GM12864 (cell line): ENCODE data around the gene VPS13A.
"Not testable (repeated sequence)": the region's sequence is repeated elsewhere in the genome, so short reads cannot be mapped to it uniquely, and the experiment has no call there.

Source experiments
- DNase-seq: peaks from one replicate; pipeline ENCODE4 v3.0.0-alpha.2; 2011; ENCODE audit warnings: low read depth
- H3K4me3 ChIP-seq: 2 replicates; pipeline ENCODE4 v1.5.1; 2011; ENCODE audit warnings: mild to moderate bottlenecking, low read depth, low read length, control low read depth
- TF ChIP-seq, protein P1 (sequence below): IDR thresholded peaks from 2 replicates; pipeline ENCODE4 v1.5.1; 2011; ENCODE audit warnings: low read depth, mild to moderate bottlenecking, moderate library complexity, low read length, control low read depth, inconsistent platforms; ENCODE audit errors: missing control alignments

The VPS13A gene

DNA sequence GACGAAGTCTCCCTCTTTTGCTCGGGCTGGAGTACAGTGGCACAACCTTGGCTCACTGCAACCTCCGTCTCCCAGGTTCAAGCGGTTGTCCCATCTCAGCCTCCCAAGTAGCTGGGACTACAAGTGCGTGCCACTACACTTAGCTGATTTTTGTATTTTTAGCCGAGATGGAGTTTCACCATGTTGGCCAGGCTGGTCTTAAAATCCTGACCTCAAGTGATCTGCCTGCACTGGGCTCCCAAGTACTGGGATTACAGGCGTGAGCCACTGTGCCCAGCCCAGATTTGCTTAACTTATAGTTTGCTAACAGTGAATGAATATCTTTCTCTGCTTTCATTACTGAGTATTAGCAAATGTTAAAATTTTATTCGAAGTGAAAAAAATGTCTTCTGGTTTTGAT is 84.3 kb downstream of the VPS13A start:
- no peak for DNase-seq
- TF ChIP-seq, protein P1, sequence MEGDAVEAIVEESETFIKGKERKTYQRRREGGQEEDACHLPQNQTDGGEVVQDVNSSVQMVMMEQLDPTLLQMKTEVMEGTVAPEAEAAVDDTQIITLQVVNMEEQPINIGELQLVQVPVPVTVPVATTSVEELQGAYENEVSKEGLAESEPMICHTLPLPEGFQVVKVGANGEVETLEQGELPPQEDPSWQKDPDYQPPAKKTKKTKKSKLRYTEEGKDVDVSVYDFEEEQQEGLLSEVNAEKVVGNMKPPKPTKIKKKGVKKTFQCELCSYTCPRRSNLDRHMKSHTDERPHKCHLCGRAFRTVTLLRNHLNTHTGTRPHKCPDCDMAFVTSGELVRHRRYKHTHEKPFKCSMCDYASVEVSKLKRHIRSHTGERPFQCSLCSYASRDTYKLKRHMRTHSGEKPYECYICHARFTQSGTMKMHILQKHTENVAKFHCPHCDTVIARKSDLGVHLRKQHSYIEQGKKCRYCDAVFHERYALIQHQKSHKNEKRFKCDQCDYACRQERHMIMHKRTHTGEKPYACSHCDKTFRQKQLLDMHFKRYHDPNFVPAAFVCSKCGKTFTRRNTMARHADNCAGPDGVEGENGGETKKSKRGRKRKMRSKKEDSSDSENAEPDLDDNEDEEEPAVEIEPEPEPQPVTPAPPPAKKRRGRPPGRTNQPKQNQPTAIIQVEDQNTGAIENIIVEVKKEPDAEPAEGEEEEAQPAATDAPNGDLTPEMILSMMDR, result no peak
- no peak overlapping the region for H3K4me3 ChIP-seq

DNA sequence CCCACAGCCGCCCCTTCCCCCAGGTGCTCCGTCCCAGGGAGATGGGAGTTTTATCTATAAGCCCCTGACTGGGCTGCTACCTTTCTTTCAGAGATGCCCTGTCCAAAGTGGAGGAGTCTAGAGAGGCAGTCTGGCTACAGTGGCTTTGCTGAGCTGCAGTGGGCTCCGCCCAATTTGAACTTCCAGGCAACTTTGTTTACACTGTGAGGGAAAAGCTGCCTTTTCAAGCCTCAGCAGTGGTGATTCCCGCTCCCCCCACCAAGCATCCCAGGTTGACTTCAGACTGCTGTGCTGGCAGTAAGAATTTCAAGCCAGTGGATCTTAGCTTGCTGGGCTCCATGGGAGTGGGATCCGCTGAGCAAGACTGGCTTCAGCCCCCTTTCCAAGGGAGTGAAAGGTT is 90.4 kb downstream of the VPS13A start:
- not testable (repeated sequence) for DNase-seq

DNA sequence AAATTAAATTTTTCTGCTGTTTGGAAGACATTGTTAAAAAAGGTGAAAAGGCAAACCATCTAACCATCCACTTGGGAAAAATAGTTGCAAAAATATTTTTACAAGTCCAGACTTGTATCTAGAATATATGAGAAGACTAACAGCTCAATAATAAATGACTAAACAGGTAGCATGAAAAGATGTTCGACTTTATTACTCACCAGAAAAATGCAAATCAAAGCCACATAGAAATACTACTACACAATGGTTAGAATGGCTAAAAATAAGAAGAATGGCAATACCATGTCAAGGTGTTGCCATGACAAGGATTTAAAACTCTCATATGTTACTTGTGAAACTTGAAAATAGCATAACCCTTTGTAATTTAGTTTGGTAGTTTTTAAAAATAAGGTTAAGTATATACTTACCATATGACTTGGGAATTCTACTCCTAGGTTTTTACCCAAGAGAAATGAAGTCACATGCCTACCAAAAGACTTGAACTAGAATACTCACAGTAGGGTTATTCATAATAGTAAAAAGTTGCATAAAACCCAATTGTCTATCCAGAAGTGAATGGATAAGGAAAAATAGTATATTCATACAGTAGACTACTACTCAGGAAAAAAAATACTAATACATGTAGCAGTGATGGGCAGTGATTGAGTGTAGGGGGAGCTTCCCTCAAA is 93.8 kb downstream of the VPS13A start:
- TF ChIP-seq, protein P1, result no peak
- DNase-seq, result no peak
- H3K4me3 ChIP-seq, result no peak overlapping the region

More for the DNA sequence above, 90.4 kb downstream of the VPS13A start:
- not testable (repeated sequence) for H3K4me3 ChIP-seq

DNA sequence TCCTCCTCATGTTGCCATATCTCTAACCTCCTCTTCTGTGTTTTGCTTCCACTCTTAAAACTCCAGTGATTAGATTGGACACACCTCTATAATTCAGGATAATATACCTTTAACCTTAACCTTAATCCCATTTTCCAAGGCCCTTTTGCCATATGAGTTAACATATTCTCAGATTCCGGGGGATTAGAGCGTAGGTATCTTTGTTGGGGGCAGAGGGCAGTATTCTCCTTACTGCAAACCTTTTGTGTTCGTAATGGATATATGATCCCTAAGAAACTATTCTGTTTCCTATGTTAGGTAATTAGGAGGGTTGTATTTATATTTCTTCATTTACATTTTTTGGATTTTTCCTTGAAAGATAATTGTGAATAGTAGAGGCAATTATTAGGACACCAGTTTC is 99.5 kb downstream of the VPS13A start:
- no peak for DNase-seq
- TF ChIP-seq, protein P1, result no peak
- H3K4me3 ChIP-seq, result no peak overlapping the region

DNA sequence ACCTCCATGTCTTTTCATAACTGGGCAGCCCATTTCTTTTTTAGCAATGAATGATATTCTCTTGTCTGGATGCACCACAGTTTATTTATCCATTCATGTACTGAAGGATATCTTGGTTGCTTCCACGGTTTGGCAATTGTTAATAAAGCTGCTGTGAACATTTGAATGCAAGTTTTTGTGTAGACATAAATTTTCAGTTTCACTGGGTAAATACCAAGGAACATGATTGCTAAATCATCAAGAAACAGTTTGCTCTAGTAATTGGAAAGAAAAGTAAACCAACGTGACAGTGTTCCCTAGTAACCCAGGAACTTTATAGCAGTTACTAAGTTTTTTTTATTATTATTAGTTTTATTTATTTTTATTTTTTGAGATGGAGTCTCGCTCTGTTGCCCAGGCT is 100.4 kb downstream of the VPS13A start:
- H3K4me3 ChIP-seq, result no peak overlapping the region
- TF ChIP-seq, protein P1, result no peak
- no peak for DNase-seq

DNA sequence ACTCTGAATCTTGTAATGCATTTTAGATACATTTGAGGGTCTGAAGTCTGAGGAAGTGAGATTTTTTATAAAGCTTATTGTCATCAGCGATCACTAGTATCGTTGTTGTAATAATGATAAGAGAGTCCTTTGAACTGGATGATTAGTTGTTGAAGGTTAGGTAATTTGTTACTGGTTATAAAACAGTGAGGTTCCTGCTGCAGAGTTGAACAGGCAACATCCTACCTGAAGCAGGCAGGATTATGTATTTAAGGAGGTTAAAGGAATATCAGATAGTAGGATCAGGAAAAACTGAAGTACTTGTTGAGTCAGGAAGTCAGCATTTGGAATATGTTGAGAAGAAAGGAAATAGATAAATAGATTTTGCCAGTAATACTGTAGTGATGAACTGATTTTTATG is 106.7 kb downstream of the VPS13A start:
- TF ChIP-seq, protein P1, result no peak
- DNase-seq, result no peak
- H3K4me3 ChIP-seq, result no peak overlapping the region

DNA sequence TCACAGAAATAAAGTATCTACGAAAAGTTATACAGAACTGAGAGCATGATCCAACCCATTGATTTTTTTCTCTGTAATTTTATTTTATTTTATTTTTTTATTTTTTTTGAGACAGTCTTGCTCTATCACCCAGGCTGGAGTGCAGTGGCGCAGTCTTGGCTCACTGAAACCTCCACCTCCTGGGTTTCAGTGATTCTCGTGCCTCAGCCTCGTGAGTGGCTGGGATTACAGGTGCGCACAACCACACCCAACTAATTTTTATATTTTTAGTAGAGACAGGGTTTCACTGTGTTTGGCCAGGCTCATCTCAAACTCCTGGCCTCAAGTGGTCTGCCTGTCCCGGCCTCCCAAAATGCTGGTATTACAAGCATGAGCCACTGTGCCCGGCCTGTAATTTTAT is 107.3 kb downstream of the VPS13A start:
- H3K4me3 ChIP-seq, result no peak overlapping the region
- no peak for DNase-seq
- TF ChIP-seq, protein P1, result no peak
